AG10803 (cell line): ENCODE measurements around the gene IGFBP3.

Source experiments
- DNase-seq: peaks from one replicate; pipeline ENCODE4 v3.0.0; 2010; ENCODE audit warnings: low read depth
- H3K4me3 ChIP-seq: 2 replicates; pipeline ENCODE4 v1.5.1; 2011; ENCODE audit warnings: mild to moderate bottlenecking, low read length, control low read depth
- TF ChIP-seq, protein P1 (sequence below): conservative IDR thresholded peaks from 2 replicates; pipeline ENCODE4 v1.5.1; 2011; ENCODE audit warnings: mild to moderate bottlenecking, low read length, control low read depth, inconsistent platforms

IGFBP3 gene

DNA sequence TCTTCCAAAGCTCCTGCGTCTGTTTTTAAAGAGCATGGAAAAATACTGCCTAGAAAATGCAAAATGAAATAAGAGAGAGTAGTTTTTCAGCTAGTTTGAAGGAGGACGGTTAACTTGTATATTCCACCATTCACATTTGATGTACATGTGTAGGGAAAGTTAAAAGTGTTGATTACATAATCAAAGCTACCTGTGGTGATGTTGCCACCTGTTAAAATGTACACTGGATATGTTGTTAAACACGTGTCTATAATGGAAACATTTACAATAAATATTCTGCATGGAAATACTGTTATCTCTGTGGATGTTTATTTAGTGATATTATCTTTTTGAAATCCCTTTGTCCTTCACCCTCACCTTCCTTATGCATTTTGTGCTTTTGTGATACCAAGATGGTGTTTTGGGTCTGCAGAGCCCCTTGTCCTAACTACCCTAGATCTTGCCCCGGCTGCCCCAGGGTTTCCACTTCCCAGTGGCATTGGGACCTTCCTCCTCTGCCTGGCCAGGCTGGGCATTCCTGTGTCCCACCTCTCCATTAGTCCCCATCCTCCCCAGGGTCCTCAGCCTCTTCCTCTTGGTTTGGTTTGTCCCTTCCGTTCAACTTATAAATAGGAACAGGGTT, 27.6 kb downstream of the IGFBP3 start:
- no peak for DNase-seq
- TF ChIP-seq, protein P1, sequence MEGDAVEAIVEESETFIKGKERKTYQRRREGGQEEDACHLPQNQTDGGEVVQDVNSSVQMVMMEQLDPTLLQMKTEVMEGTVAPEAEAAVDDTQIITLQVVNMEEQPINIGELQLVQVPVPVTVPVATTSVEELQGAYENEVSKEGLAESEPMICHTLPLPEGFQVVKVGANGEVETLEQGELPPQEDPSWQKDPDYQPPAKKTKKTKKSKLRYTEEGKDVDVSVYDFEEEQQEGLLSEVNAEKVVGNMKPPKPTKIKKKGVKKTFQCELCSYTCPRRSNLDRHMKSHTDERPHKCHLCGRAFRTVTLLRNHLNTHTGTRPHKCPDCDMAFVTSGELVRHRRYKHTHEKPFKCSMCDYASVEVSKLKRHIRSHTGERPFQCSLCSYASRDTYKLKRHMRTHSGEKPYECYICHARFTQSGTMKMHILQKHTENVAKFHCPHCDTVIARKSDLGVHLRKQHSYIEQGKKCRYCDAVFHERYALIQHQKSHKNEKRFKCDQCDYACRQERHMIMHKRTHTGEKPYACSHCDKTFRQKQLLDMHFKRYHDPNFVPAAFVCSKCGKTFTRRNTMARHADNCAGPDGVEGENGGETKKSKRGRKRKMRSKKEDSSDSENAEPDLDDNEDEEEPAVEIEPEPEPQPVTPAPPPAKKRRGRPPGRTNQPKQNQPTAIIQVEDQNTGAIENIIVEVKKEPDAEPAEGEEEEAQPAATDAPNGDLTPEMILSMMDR: no peak
- no peak overlapping the region for H3K4me3 ChIP-seq

DNA sequence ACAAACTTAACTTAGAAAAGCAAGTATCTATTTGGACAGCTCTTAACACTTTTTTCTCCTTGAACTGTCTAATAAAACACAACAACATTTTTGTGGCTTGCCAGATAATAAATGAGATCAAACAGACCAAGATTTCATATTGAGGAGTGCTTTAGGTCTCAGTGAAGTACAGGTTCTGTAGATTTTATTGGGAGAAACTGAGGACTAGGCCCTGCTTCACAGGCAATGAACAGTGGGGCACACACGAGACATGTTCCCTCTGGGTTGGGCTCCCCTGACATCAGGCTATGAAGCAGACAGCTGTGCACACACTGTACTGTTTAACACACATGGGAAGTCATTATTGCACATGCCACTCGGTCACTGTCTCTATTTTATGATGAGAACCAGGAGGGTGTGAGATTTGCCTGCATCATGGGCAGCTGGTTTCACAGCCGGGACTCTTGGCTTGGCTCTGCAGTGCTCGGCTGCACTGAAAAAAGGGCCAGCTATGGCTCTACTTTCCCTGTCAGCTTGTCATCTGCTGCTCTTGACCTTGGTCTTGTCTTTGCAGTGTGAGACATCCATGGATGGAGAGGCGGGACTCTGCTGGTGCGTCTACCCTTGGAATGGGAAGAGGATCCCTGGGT, 28.6 kb downstream of the IGFBP3 start:
- no peak overlapping the region for H3K4me3 ChIP-seq
- TF ChIP-seq, protein P1: no peak
- no peak for DNase-seq

DNA sequence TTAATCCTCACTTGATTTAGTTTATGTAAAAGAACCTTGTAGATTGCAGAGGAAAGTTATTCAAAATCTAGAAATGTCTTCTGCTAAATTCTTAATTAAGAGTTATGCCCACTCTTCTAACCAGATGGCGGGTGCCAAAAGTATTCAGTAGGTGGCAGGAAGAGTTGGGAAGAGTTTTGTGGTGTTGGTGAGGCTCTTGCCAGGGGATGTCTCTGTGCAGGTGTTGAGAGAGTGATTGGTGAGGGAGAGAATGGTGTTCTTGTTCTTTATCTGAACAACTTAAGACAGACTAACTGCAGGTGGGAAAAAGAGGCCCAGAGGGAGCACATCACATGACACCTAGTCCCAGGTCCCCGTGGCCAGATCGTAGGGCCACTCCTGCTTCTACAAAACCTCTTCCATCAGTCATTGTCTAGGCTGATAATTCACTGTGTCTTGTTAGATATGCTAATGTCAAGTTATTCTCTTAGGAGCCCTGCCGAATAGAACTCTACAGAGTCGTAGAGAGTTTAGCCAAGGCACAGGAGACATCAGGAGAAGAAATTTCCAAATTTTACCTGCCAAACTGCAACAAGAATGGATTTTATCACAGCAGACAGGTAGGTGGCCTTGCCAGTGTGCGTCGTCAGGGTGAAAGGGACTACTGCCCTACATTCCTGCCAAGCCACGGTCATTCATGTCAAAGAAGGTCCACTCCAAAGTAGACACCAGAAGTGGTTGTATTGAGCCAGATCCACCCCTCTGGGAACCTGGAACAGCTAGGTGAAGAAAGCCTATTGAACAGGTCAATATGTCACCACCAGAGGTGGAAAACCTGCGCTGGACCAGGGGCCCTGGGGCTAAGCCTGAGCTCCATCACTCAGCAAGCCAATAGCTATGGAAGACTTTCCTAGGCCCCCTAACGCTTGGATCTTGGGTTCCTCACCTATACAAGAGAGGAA, 29.3 kb downstream of the IGFBP3 start:
- TF ChIP-seq, protein P1: no peak
- no peak for DNase-seq
- H3K4me3 ChIP-seq: no peak overlapping the region

DNA sequence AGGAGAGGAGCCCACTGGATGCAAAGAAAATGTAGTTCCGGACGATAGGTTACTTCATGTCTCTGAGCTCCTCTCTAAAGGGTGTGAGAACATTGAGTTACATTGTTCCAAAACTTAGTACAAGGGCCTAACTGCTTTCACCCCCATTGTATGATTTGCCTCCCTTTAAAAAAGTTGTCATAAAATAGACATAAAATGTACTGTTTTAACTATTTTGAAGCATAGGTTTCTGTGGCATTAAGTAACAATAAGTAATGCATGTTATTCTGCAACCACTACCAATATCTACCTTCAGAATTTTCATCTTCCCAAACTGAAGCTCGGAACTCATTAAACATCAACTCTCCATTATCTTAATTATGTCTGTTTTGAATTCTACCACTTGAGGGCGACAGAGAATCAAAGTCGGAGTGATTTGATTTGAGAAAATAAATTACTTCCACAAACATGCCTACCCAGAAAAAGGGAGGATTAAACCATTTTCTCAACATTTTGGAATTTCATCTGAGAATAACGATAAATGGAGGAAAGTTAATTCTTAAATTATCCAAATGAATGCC, 30.1 kb downstream of the IGFBP3 start:
- no peak overlapping the region for H3K4me3 ChIP-seq
- TF ChIP-seq, protein P1: peak; percentile 72
- peak; percentile 60 for DNase-seq

DNA sequence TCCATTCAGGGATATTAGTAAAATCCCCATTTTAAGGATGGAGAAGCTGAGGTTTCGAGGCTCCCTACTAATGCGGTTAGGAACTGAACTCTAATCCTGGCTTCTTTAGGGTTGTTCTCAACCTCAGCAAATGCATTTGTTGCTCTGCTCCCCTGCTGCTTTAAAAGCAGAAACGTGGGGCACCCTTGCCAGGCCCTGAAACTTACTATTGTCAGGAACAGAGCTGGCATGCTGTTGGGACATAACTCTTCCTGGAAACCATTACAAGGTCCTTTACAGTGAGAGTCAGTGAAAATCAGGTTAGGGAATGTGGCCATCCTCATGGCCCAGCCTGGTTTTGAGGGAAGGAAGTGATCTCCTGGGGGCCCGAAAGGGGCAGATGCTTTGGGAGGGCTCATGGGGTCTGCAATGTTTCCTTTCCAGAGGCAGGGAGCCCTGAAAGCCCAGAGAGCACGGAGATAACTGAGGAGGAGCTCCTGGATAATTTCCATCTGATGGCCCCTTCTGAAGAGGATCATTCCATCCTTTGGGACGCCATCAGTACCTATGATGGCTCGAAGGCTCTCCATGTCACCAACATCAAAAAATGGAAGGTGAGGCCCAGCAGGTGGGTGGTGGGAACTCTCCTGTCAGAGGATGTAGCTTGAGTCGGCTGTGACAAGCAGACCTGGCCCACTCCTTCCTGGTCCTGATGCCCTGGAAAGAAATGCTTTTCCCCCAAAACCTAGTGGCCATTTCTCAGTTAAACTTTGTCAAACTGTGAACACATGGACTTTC, 30.8 kb downstream of the IGFBP3 start:
- no peak overlapping the region for H3K4me3 ChIP-seq
- no peak for DNase-seq
- TF ChIP-seq, protein P1: no peak; the same call in 1 of the 2 replicates

DNA sequence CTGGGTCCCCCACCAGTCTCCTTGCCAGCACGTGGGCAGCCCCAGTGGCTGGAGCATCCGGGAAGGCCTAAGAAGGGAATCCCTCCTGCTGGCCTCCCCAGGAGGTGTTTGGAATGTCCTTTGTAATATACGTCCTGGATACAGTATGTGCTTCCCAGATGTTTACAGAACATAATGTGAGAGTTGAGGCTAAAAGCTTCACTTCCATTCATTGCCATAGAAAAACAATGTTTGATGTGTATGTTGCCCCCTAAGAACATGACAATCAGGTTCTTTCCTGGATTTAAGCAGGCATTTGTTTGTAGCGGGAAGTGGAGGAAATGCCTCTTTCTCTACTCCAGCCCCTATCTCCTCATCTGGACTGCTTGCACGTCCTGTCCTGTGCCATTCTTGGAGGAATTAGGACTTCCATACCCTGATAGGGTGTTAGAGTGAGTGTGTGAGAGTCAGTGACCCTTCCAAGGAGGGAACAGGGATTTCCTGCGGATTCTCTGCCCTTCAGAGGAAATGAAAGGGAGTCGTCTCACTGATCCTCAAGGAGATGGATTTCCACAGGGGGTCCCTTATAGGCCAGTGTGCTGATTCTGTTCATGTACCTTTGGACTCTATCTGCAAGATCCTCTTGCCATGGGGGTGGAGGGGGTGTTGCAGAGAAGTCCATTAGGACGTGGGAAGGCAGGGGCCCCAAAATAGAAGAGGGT, 31.6 kb downstream of the IGFBP3 start:
- TF ChIP-seq, protein P1: no peak
- no peak overlapping the region for H3K4me3 ChIP-seq
- DNase-seq: no peak
